Adipocyte (in vitro differentiated cells): Measurements from ENCODE around the gene SARS1.
A peak's percentile ranks its signal among the peaks of the same experiment; 100 is the strongest.

Source experiments
- DNase-seq: peaks from one replicate; pipeline ENCODE4 v3.0.0-alpha.2; 2015; ENCODE audit warnings: low read depth
- H3K27me3 ChIP-seq: replicated peaks from 2 replicates; pipeline ENCODE4 v1.7.0; 2013; ENCODE audit warnings: mild to moderate bottlenecking, low read length, moderate library complexity; ENCODE audit not compliant: control insufficient read depth, insufficient read depth
- H3K36me3 ChIP-seq: 2 replicates; pipeline ENCODE4 v1.7.0; 2013; ENCODE audit warnings: low read length, mild to moderate bottlenecking, moderate library complexity; ENCODE audit not compliant: control insufficient read depth, insufficient read depth, severe bottlenecking
- H3K4me1 ChIP-seq: 2 replicates; pipeline ENCODE4 v1.7.0; 2013; ENCODE audit warnings: mild to moderate bottlenecking, low read length, moderate library complexity; ENCODE audit not compliant: control insufficient read depth, insufficient read depth
- H3K4me3 ChIP-seq: 2 replicates; pipeline ENCODE4 v1.7.0; 2013; ENCODE audit warnings: mild to moderate bottlenecking, low read length, moderate library complexity
- H3K9ac ChIP-seq: 2 replicates; pipeline ENCODE4 v1.7.0; 2013; ENCODE audit warnings: mild to moderate bottlenecking, low read length, moderate library complexity
- H3K9me3 ChIP-seq: 2 replicates; pipeline ENCODE4 v1.7.0; 2013; ENCODE audit warnings: mild to moderate bottlenecking, low read length, moderate library complexity; ENCODE audit not compliant: control insufficient read depth

The SARS1 gene

GRCh38 chr1:109258481-109259466 lies 45.1 kb downstream of the SARS1 start:
- H3K4me1 ChIP-seq, result peaks cover 7% of the 10 kb centered on the region
- H3K36me3 ChIP-seq, result no peaks in the 10 kb centered on the region

GRCh38 chr1:109259674-109260557 lies 46.2 kb downstream of the SARS1 start:
- H3K9me3 ChIP-seq, result no peaks in the 10 kb centered on the region
- H3K4me1 ChIP-seq, result no peaks in the 10 kb centered on the region
- H3K4me3 ChIP-seq, result no peak overlapping the region
- H3K9ac ChIP-seq, result no peak overlapping the region
- no peaks in the 10 kb centered on the region for H3K36me3 ChIP-seq
- DNase-seq, result no peak
- peaks cover 24% of the 10 kb centered on the region for H3K27me3 ChIP-seq

More at GRCh38 chr1:109258481-109259466, 45.1 kb downstream of the SARS1 start:
- Histone ChIP-seq H3K4me3 (no peak overlapping the region), H3K27me3 (peaks cover 24% of the 10 kb centered on the region), H3K9me3 (no peaks in the 10 kb centered on the region), H3K9ac (no peak overlapping the region)
- DNase-seq, result no peak

- Histone ChIP-seq H3K9me3 (no peaks in the 10 kb centered on the region), H3K4me3 (no peak overlapping the region), H3K4me1 (no peaks in the 10 kb centered on the region), H3K27me3 (peaks cover 16% of the 10 kb centered on the region), H3K36me3 (no peaks in the 10 kb centered on the region), H3K9ac (no peak overlapping the region)
- DNase-seq, result no peak
These were observed 47.3 kb downstream of the SARS1 start for GRCh38 chr1:109261006-109261405.

GRCh38 chr1:109261578-109261977 lies 47.9 kb downstream of the SARS1 start:
- Histone ChIP-seq H3K4me1 (no peaks in the 10 kb centered on the region), H3K4me3 (no peak overlapping the region), H3K36me3 (no peaks in the 10 kb centered on the region), H3K9ac (no peak overlapping the region), H3K27me3 (peaks cover 11% of the 10 kb centered on the region), H3K9me3 (no peaks in the 10 kb centered on the region)
- DNase-seq, result no peak

GRCh38 chr1:109262231-109263055 lies 48.7 kb downstream of the SARS1 start:
- H3K9me3 ChIP-seq, result no peaks in the 10 kb centered on the region
- H3K27me3 ChIP-seq, result peaks cover 11% of the 10 kb centered on the region
- no peak for DNase-seq
- H3K4me3 ChIP-seq, result no peak overlapping the region
- no peaks in the 10 kb centered on the region for H3K36me3 ChIP-seq
- H3K4me1 ChIP-seq, result peaks cover 2% of the 10 kb centered on the region
- H3K9ac ChIP-seq, result no peak overlapping the region

- Histone ChIP-seq H3K9me3 (no peaks in the 10 kb centered on the region), H3K27me3 (peaks cover 11% of the 10 kb centered on the region), H3K4me3 (no peak overlapping the region), H3K4me1 (peaks cover 2% of the 10 kb centered on the region), H3K9ac (no peak overlapping the region), H3K36me3 (no peaks in the 10 kb centered on the region)
- DNase-seq, result no peak
These were observed 49.5 kb downstream of the SARS1 start for GRCh38 chr1:109263234-109263596.

- peaks cover 2% of the 10 kb centered on the region for H3K4me1 ChIP-seq
- no peak overlapping the region for H3K9ac ChIP-seq
- H3K9me3 ChIP-seq, result no peaks in the 10 kb centered on the region
- H3K36me3 ChIP-seq, result no peaks in the 10 kb centered on the region
- H3K4me3 ChIP-seq, result no peak overlapping the region
- peak; percentile 88 for DNase-seq
- H3K27me3 ChIP-seq, result peaks cover 11% of the 10 kb centered on the region
These were observed 50.1 kb downstream of the SARS1 start for GRCh38 chr1:109263597-109264378.

GRCh38 chr1:109264379-109264755 lies 50.6 kb downstream of the SARS1 start:
- H3K27me3 ChIP-seq, result peaks cover 11% of the 10 kb centered on the region
- H3K4me1 ChIP-seq, result peaks cover 2% of the 10 kb centered on the region

GRCh38 chr1:109265016-109265415 lies 51.3 kb downstream of the SARS1 start:
- no peaks in the 10 kb centered on the region for H3K9me3 ChIP-seq
- H3K27me3 ChIP-seq, result peaks cover 11% of the 10 kb centered on the region
- H3K4me3 ChIP-seq, result no peak overlapping the region
- H3K36me3 ChIP-seq, result no peaks in the 10 kb centered on the region
- H3K9ac ChIP-seq, result no peak overlapping the region
- no peak for DNase-seq
- H3K4me1 ChIP-seq, result peaks cover 2% of the 10 kb centered on the region

More at GRCh38 chr1:109264379-109264755, 50.6 kb downstream of the SARS1 start:
- Histone ChIP-seq H3K36me3 (no peaks in the 10 kb centered on the region), H3K9ac (no peak overlapping the region), H3K9me3 (no peaks in the 10 kb centered on the region), H3K4me3 (no peak overlapping the region)
- no peak for DNase-seq

- H3K4me3 ChIP-seq, result no peak overlapping the region
- no peak for DNase-seq
These were observed 52.1 kb downstream of the SARS1 start for GRCh38 chr1:109265741-109266330.

More at GRCh38 chr1:109265741-109266330, 52.1 kb downstream of the SARS1 start:
- Histone ChIP-seq H3K9ac (no peak overlapping the region), H3K9me3 (no peaks in the 10 kb centered on the region), H3K4me1 (peaks cover 2% of the 10 kb centered on the region), H3K36me3 (no peaks in the 10 kb centered on the region), H3K27me3 (peaks cover 11% of the 10 kb centered on the region)
